ENCODE results near the gene CRYGN.

Gene CRYGN, protein sequence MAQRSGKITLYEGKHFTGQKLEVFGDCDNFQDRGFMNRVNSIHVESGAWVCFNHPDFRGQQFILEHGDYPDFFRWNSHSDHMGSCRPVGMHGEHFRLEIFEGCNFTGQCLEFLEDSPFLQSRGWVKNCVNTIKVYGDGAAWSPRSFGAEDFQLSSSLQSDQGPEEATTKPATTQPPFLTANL

GRCh38 chr7:151439855-151440798 lies at the start of gene CRYGN:
Gene CRYGN, minus strand, starts transcription at chr7:151440141. Its CDS starts 224 bp downstream, at chr7:151439917.
- DNase-seq (ENCODE audit: low read depth): no peak

DNA sequence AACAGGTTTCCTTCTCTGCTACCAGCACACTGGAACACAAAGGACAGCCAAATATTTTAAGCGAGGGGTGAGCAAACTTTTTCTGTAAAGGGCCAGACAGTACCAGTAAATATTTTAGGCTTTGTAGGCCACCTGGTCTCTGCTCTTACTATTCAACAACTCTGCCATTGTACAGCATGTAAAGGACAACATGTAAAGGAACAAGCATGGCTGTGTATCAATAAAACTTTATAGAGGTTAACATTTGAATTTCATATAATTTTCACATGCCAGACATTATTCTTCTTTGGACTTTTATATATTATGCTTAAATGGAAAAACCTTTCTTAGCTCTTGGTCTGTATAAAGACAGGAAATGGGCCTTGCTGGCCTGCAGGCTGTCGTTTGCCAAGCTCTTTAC lies 49.6 kb upstream of the CRYGN start:
- no peak for DNase-seq (ENCODE audit: low read depth)

DNA sequence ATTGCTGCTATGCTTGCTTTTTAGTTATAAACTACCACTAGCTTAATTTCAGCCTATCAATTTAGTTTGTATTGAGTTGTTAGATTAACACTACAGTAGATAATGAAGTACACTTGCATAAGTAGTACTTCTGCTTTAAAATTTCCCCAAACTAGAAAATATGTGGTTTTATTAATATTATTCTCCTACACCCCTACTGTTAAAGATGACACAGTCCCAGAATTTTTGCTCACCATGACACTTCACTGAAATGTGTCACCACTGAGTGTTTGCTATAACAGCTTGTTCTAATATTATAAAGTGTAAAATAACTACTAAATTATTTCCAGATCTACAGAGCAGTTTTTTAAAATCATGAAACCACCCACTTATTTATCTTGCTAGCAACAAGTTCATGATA lies 48.2 kb upstream of the CRYGN start:
- no peak for DNase-seq (ENCODE audit: low read depth)

GRCh38 chr7:151487228-151487627 lies 47.3 kb upstream of the CRYGN start:
- DNase-seq (ENCODE audit: low read depth): no peak

DNA sequence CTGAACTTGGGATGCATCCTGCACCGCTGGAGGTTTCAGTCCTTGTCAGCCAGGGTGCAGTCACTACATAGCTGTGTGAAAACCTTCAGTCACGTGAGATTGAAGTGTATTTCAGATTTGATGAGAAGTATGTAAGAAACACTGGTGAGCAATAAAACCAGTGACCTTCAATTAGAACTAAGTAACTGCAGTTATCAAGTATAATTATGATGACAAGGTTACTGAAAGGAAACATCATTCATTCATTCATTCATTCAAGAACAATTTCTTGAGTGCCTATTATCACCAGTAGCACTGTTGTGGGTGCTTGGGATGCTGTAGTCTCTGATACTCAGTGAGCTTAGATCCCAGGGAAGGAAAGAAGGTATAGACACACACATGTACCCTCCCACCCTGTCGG lies 46.1 kb upstream of the CRYGN start:
- DNase-seq (ENCODE audit: low read depth): no peak

- no peak for DNase-seq (ENCODE audit: low read depth)
Measured at GRCh38 chr7:151484971-151485707, 45.2 kb upstream of the CRYGN start.

DNA sequence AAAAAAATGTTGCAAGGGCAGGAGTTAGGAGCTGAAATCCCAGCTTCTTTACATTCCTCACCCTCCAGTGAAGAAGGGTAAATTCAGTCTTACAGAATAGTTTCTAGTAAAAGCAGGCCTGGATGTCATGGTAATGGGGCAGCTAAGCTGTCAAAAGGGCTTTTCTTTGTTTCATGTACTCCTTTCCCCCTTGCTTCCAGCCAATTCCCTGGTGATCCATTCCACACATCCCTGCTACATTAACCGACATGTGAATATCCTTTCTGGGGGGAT lies 43.7 kb upstream of the CRYGN start:
- no peak for DNase-seq (ENCODE audit: low read depth)

- DNase-seq (ENCODE audit: low read depth): no peak
Measured at GRCh38 chr7:151482883-151483710, 43.2 kb upstream of the CRYGN start.

DNA sequence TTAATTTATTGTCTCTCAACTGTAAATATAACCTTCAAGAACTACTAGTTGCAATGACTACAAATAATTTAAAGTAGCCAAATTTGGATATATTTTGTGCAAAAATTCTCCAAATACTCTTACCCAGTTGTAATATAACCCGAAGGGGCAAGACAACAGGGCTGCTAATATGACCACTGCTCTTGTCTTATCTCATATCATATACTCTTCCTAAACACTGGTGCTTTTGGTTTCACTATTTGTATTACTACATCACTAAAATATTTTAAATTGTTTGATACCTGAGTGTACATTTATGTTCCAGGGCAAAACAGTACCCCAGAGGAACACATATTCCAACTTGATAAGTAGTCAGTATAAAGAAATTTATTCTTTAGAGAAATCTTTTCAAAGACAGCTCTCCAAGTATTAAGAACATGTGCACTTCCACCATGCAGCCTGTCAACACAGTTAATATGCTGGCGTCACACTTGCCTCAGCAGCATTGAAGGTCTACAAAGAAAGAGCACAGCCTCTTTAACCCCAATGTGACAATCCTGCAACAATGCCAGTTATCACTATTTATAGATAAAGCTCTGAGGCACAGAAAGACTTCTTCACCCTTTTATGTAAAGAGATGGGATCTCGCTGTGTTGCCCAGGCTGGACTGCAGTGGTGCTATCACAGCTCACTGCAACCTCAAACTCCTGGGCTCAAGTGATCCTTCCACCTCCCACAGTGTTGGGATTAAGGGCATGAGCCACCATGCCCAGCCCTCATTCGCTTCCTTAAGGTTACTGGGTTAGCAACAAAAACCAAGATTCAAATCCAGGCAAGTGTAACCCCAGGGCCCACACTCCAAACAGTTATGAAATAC lies 41.9 kb upstream of the CRYGN start:
- DNase-seq (ENCODE audit: low read depth): no peak

DNA sequence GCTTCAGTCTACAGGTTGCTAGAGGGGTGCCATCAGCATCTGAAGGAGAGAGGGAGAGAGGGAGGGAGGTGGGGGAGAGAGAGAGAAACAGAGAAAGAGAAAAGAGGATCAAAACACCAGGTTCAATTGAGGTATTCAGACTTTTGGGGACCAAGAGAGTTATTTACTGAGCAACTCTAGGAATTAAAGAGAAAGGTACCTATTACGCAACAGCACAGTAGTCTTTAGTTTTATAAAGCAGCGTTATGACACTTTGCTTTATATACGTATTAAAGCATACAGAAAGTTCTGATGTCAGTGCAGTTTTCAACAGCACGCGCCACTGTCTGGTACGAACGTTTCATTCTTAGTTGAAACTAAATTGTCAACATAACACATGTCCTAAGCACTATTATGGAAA lies 37.9 kb upstream of the CRYGN start:
- DNase-seq (ENCODE audit: low read depth): no peak

- no peak for DNase-seq (ENCODE audit: low read depth)
Measured at GRCh38 chr7:151472644-151473380, 32.9 kb upstream of the CRYGN start.

- DNase-seq (ENCODE audit: low read depth): no peak
Measured at GRCh38 chr7:151470711-151471110, 30.8 kb upstream of the CRYGN start.

- no peak for DNase-seq (ENCODE audit: low read depth)
Measured at GRCh38 chr7:151469281-151469680, 29.3 kb upstream of the CRYGN start.

- DNase-seq (ENCODE audit: low read depth): no peak
Measured at GRCh38 chr7:151468217-151469018, 28.5 kb upstream of the CRYGN start.

DNA sequence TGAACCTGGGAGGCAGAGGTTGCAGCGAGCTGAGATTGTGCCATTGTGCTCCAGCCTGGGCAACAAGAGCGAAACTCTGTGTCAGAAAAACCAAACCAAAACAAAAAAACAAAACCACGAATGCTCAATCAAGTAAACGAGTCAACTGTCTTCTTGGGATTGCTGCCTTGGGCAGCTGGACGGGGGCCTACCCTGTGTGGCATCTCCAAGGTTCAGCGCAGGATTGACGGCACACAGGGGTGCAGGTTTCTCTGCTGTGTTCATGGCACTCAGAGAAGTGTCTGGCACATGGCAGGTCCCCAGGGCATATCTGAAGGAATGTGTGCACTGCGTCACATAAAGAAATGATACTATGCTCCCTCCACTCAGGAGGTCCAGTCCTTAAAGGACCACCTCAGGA lies 25.2 kb upstream of the CRYGN start:
- DNase-seq (ENCODE audit: low read depth): no peak

GRCh38 chr7:151462306-151462779 lies 22.4 kb upstream of the CRYGN start:
- no peak for DNase-seq (ENCODE audit: low read depth)

DNA sequence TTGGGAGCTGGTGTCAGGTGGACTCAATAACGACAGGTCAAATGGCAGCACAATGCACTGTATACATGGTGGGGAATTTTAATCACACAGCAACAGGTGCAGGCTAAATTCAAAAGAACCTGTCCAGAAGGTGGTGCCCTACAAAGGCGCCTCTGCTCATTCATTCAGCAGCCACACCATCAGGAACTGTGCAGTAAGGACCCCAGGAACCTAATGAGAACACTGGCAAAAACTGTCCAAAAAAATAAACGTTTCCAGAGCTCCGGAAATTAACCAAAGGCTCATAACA lies 21.9 kb upstream of the CRYGN start:
- DNase-seq (ENCODE audit: low read depth): no peak

DNA sequence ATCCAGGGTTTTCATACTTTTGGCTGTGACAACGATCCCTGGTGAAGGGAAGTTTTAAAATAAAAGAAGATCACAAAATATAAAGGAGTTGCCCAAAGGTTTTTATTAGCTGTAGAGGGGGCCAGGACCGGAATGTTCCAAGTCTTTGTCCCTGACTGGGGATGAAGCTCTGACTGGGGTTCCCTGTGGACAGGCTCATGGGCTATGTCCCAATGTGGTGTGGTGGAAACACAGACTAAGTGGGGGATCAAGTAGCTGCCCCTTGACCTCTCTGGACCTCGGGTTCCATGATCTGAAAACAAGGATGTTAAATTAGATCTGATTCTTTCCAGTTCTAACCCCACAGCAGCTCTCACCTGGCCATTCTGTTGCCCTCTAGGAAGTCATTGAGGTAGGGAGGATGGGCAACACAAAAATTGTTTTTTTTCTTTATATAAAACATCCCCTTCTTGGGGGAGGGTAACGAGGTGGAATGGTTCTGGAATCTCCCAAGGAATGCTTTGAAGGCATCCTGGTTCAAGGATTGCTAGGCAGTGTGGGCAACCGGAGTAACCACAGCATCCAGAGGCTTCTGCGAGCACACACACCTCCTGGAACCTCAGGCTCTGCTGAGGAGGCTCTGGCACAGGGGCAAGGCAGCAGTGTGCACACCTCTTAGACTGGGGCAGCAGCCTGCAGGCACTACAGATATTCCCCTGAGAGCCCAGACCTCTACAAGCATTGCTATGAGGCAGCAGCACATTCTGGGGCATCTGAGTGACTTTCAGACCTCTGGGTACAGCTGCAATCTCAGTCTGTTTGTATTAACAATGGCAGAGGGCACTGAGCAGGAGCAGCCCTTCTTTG lies 21.4 kb upstream of the CRYGN start:
- no peak for DNase-seq (ENCODE audit: low read depth)

- DNase-seq (ENCODE audit: low read depth): no peak
Measured at GRCh38 chr7:151460474-151460855, 20.5 kb upstream of the CRYGN start.

Data from activated T-helper 1 cell treated with Interleukin-2 at 50 U/mL for 16 hours (primary cell).